Endodermal cell (in vitro differentiated cells): ENCODE data around the gene PCBP1. TPM values are rescaled to one million over a fixed set of nuclear protein-coding genes. Genes with fewer than 3 reads are reported as not detected.

Experiments used
- DNase-seq: peaks from one replicate; pipeline ENCODE4 v3.0.0-alpha.2; 2017
- H3K27ac ChIP-seq: 2 replicates; pipeline ENCODE4 v1.5.1; 2013; ENCODE audit warnings: mild to moderate bottlenecking, low read depth, low read length, moderate library complexity
- H3K27me3 ChIP-seq: 2 replicates; pipeline ENCODE4 v1.6.1; 2013; ENCODE audit warnings: mild to moderate bottlenecking, low read length, moderate library complexity; ENCODE audit not compliant: insufficient read depth, control insufficient read depth, poor library complexity, severe bottlenecking
- H3K36me3 ChIP-seq: 2 replicates; pipeline ENCODE4 v1.7.0; 2013; ENCODE audit warnings: mild to moderate bottlenecking, low read length, moderate library complexity; ENCODE audit not compliant: control insufficient read depth, insufficient read depth
- H3K4me1 ChIP-seq: one replicate; pipeline ENCODE4 v1.7.0; 2013; ENCODE audit warnings: low read length; ENCODE audit not compliant: control insufficient read depth, insufficient read depth
- H3K4me3 ChIP-seq: 2 replicates; pipeline ENCODE4 v1.5.1; 2013; ENCODE audit warnings: mild to moderate bottlenecking, low read length, moderate library complexity
- H3K9ac ChIP-seq: 2 replicates; pipeline ENCODE4 v1.6.1; 2013; ENCODE audit warnings: mild to moderate bottlenecking, low read length, moderate library complexity; ENCODE audit not compliant: poor library complexity, severe bottlenecking; ENCODE audit errors: extremely low read depth
- H3K9me3 ChIP-seq: 2 replicates; pipeline ENCODE4 v1.6.1; 2013; ENCODE audit warnings: mild to moderate bottlenecking, low read length, moderate library complexity; ENCODE audit not compliant: control insufficient read depth
- H3K27ac Mint-ChIP-seq: 2 replicates; pipeline ENCODE4 v1.8.0; 2020; ENCODE audit warnings: mixed read lengths
- H3K27me3 Mint-ChIP-seq: 2 replicates; pipeline ENCODE4 v1.8.0; 2021; ENCODE audit warnings: mild to moderate bottlenecking, mixed read lengths; ENCODE audit not compliant: insufficient read depth
- H3K36me3 Mint-ChIP-seq: 2 replicates; pipeline ENCODE4 v1.8.0; 2020; ENCODE audit warnings: low read depth, mixed read lengths
- H3K4me1 Mint-ChIP-seq: 2 replicates; pipeline ENCODE4 v1.8.0; 2020; ENCODE audit warnings: mixed read lengths
- H3K4me3 Mint-ChIP-seq: 2 replicates; pipeline ENCODE4 v1.8.0; 2020; ENCODE audit warnings: mild to moderate bottlenecking, moderate library complexity, mixed read lengths
- H3K9me3 Mint-ChIP-seq: 2 replicates; pipeline ENCODE4 v1.8.0; 2020; ENCODE audit warnings: mild to moderate bottlenecking, mixed read lengths
- WGBS, 2 experiments: methylation state at CpG; one replicate each; pipeline versions ENCODE4 v1.1.5 to v1.1.7; 2013; ENCODE audit warnings: missing lambda C conversion rate in 2 of 2, mixed read lengths in 1 of 2; ENCODE audit not compliant: insufficient coverage in 1 of 2, insufficient read length in 1 of 2; 5-methylcytosine and 5-hydroxymethylcytosine counted together
- total RNA-seq, 2 donors: library from RNA; stranded (reverse); fragmentation: NEBNext Ultra II Directional in 1 of 2; extraction: Animal tissue kit (Norgen Biotek cat#: 25700) in 1 of 2; gene quantifications; 2 replicates in 1 of 2; 3 replicates in 1 of 2; pipeline ENCODE4 v1.2.1, GENCODE V29; 2021
- TF ChIP-seq, protein P1 (sequence below): fragments of 200-600 bp; sonication (generic); conservative IDR thresholded peaks from 2 replicates; pipeline ENCODE4 v1.5.0; 2021; ENCODE audit warnings: antibody characterized with exemption, mild to moderate bottlenecking

The PCBP1 gene
- total RNA-seq, 2 donors from 2014 or later: 344 to 357 TPM

DNA sequence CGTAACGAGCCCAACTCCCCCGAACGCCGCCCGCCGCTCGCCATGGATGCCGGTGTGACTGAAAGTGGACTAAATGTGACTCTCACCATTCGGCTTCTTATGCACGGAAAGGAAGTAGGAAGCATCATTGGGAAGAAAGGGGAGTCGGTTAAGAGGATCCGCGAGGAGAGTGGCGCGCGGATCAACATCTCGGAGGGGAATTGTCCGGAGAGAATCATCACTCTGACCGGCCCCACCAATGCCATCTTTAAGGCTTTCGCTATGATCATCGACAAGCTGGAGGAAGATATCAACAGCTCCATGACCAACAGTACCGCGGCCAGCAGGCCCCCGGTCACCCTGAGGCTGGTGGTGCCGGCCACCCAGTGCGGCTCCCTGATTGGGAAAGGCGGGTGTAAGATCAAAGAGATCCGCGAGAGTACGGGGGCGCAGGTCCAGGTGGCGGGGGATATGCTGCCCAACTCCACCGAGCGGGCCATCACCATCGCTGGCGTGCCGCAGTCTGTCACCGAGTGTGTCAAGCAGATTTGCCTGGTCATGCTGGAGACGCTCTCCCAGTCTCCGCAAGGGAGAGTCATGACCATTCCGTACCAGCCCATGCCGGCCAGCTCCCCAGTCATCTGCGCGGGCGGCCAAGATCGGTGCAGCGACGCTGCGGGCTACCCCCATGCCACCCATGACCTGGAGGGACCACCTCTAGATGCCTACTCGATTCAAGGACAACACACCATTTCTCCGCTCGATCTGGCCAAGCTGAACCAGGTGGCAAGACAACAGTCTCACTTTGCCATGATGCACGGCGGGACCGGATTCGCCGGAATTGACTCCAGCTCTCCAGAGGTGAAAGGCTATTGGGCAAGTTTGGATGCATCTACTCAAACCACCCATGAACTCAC is 673 bp downstream of the PCBP1 start:
- Histone ChIP-seq H3K27me3 (no peaks in the 10 kb centered on the region), H3K9me3 (no peaks in the 10 kb centered on the region), H3K4me3 (peak overlapping the region; percentile 94), H3K27ac (peak overlapping the region; percentile 95), H3K4me1 (peaks cover 13% of the 10 kb centered on the region), H3K36me3 (peaks cover 30% of the 10 kb centered on the region), H3K9ac (peak overlapping the region; percentile 89)
- no peaks in the 10 kb centered on the region for H3K27me3 Mint-ChIP-seq
- 0 to 2% methylated on average over 24 to 58 of the region's 58 CpGs for WGBS, 2 experiments
- DNase-seq: peak; percentile 75
- peak overlapping the region; percentile 97 for H3K27ac Mint-ChIP-seq
- H3K4me1 Mint-ChIP-seq: peaks cover 33% of the 10 kb centered on the region
- TF ChIP-seq, protein P1, sequence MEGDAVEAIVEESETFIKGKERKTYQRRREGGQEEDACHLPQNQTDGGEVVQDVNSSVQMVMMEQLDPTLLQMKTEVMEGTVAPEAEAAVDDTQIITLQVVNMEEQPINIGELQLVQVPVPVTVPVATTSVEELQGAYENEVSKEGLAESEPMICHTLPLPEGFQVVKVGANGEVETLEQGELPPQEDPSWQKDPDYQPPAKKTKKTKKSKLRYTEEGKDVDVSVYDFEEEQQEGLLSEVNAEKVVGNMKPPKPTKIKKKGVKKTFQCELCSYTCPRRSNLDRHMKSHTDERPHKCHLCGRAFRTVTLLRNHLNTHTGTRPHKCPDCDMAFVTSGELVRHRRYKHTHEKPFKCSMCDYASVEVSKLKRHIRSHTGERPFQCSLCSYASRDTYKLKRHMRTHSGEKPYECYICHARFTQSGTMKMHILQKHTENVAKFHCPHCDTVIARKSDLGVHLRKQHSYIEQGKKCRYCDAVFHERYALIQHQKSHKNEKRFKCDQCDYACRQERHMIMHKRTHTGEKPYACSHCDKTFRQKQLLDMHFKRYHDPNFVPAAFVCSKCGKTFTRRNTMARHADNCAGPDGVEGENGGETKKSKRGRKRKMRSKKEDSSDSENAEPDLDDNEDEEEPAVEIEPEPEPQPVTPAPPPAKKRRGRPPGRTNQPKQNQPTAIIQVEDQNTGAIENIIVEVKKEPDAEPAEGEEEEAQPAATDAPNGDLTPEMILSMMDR: no peak
- H3K9me3 Mint-ChIP-seq: no peaks in the 10 kb centered on the region
- peak overlapping the region; percentile 98 for H3K4me3 Mint-ChIP-seq
- peaks cover 32% of the 10 kb centered on the region for H3K36me3 Mint-ChIP-seq

DNA sequence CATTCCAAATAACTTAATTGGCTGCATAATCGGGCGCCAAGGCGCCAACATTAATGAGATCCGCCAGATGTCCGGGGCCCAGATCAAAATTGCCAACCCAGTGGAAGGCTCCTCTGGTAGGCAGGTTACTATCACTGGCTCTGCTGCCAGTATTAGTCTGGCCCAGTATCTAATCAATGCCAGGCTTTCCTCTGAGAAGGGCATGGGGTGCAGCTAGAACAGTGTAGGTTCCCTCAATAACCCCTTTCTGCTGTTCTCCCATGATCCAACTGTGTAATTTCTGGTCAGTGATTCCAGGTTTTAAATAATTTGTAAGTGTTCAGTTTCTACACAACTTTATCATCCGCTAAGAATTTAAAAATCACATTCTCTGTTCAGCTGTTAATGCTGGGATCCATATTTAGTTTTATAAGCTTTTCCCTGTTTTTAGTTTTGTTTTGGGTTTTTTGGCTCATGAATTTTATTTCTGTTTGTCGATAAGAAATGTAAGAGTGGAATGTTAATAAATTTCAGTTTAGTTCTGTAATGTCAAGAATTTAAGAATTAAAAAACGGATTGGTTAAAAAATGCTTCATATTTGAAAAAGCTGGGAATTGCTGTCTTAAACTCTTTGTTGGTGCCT is 1.4 kb downstream of the PCBP1 start:
- peak overlapping the region; percentile 95 for H3K27ac ChIP-seq
- TF ChIP-seq, protein P1: no peak
- H3K9ac ChIP-seq: peak overlapping the region; percentile 89
- WGBS, 2 experiments: 1 to 4% methylated on average over 5 to 8 of the region's 8 CpGs
- peaks cover 24% of the 10 kb centered on the region for H3K36me3 Mint-ChIP-seq
- peak overlapping the region; percentile 98 for H3K4me3 Mint-ChIP-seq
- no peak for DNase-seq
- H3K27ac Mint-ChIP-seq: peak overlapping the region; percentile 97
- H3K4me1 Mint-ChIP-seq: peaks cover 32% of the 10 kb centered on the region
- no peaks in the 10 kb centered on the region for H3K9me3 ChIP-seq
- peak overlapping the region; percentile 94 for H3K4me3 ChIP-seq
- peaks cover 23% of the 10 kb centered on the region for H3K36me3 ChIP-seq
- H3K27me3 ChIP-seq: no peaks in the 10 kb centered on the region
- peaks cover 13% of the 10 kb centered on the region for H3K4me1 ChIP-seq
- no peaks in the 10 kb centered on the region for H3K27me3 Mint-ChIP-seq
- H3K9me3 Mint-ChIP-seq: no peaks in the 10 kb centered on the region

DNA sequence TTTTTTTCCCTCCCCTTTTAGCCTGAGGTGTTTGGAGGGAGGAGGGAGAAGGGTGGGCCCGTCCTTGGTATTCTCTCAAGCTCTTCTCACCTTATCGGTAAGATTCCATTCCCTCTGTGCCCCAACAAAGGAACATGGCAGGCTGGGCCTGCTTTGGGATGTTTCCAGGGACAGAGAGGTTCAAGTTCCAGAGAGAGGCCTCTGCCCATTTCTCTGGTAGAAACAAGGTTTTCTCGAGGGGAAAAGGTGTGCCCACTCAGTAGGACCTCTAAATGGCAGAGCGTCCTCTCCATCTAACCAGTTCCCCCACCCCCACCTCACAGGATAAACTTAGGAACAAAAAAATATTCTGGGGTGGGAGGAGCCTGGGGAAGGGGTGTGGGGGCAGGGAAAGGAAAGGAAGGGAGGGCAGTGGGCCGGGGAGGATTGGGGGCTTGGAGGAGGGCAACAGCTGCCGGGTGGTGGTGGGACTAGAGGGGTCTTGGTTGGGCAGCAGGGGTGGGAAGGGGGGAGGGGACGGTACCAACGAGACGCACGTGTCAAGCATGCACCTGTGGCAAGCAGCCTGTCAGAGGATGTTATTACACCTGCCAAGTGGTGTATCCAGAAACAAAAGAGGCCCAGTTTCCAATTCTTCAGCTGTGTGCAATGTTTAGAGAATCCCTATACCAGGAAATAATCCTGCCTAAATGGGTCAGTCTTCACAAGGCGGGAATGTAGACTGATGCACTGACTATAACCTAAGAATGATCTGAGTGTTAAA is 2.1 kb downstream of the PCBP1 start:
- Mint-ChIP-seq H3K4me1 (peaks cover 25% of the 10 kb centered on the region), H3K4me3 (peak overlapping the region; percentile 98), H3K27me3 (no peaks in the 10 kb centered on the region), H3K36me3 (peaks cover 18% of the 10 kb centered on the region), H3K9me3 (no peaks in the 10 kb centered on the region), H3K27ac (peak overlapping the region; percentile 97)
- DNase-seq: peak; percentile 84
- Histone ChIP-seq H3K9me3 (no peaks in the 10 kb centered on the region), H3K4me1 (peaks cover 13% of the 10 kb centered on the region), H3K4me3 (peak overlapping the region; percentile 94), H3K27me3 (no peaks in the 10 kb centered on the region), H3K36me3 (peaks cover 16% of the 10 kb centered on the region), H3K9ac (peak overlapping the region; percentile 89), H3K27ac (peak overlapping the region; percentile 95)
- TF ChIP-seq, protein P1: no peak
- 9 to 19% methylated on average over 5 to 10 of the region's 11 CpGs for WGBS, 2 experiments
